CD14-positive monocyte (primary cell): Measurements from ENCODE around the gene FKBP4. TPM values are rescaled to one million over a fixed set of nuclear protein-coding genes. Genes with fewer than 3 reads are reported as not detected.
A peak's percentile ranks its signal among the peaks of the same experiment; 100 is the strongest.

ENCODE experiments used
- DNase-seq, 3 donors: peaks; one replicate each; pipeline ENCODE4 v3.0.0-alpha.2; 2011 to 2022
- H2AFZ ChIP-seq: 2 replicates; pipeline ENCODE4 v1.6.0; 2012; ENCODE audit warnings: mild to moderate bottlenecking, low read depth, low read length, inconsistent platforms; ENCODE audit not compliant: insufficient read depth, poor library complexity, severe bottlenecking
- H3K27ac ChIP-seq, 2 donors: 1 replicate in 1 of 2; 2 replicates in 1 of 2; pipeline ENCODE4 v1.5.1; 2012 to 2013; ENCODE audit warnings: low read length in 2 of 2, control low read depth in 1 of 2, inconsistent platforms in 1 of 2, low read depth in 1 of 2, mild to moderate bottlenecking in 1 of 2
- H3K27me3 ChIP-seq, 2 donors: one replicate each; pipeline versions ENCODE4 v1.6.0 to v1.6.1; 2011 to 2013; ENCODE audit warnings: low read length in 2 of 2; ENCODE audit not compliant: control insufficient read depth in 2 of 2, insufficient read depth in 2 of 2
- H3K36me3 ChIP-seq, 2 donors: replicated peaks in 1 of 2; 1 replicate in 1 of 2; 2 replicates in 1 of 2; pipeline versions ENCODE4 v1.5.1 to v1.6.1; 2012 to 2013; ENCODE audit warnings: low read length in 2 of 2, control low read depth in 1 of 2, inconsistent platforms in 1 of 2, mild to moderate bottlenecking in 1 of 2; ENCODE audit not compliant: insufficient read depth in 2 of 2, control insufficient read depth in 1 of 2
- H3K4me1 ChIP-seq, 2 donors: 1 replicate in 1 of 2; 2 replicates in 1 of 2; pipeline versions ENCODE4 v1.5.1 to v1.6.1; 2012 to 2013; ENCODE audit warnings: low read length in 2 of 2, control low read depth in 1 of 2, inconsistent platforms in 1 of 2, mild to moderate bottlenecking in 1 of 2, moderate library complexity in 1 of 2; ENCODE audit not compliant: insufficient read depth in 2 of 2, control insufficient read depth in 1 of 2
- H3K4me2 ChIP-seq: replicated peaks from 2 replicates; pipeline ENCODE3; 2012; ENCODE audit warnings: low read length, moderate library complexity, mild to moderate bottlenecking; ENCODE audit not compliant: poor library complexity, severe bottlenecking; ENCODE audit errors: extremely low read depth
- H3K4me3 ChIP-seq, 3 experiments: fragments of 200-600 bp in 1 of 3; sonication (generic) in 1 of 3; replicated peaks in 1 of 3; 1 replicate in 2 of 3; 2 replicates in 1 of 3; pipeline ENCODE4 v1.5.1; 2011 to 2013; ENCODE audit warnings: low read length in 3 of 3, mild to moderate bottlenecking in 3 of 3, control low read depth in 2 of 3, low read depth in 2 of 3, inconsistent platforms in 1 of 3, moderate library complexity in 1 of 3
- H3K79me2 ChIP-seq: 2 replicates; pipeline ENCODE4 v1.6.0; 2012; ENCODE audit warnings: mild to moderate bottlenecking, control low read depth, inconsistent platforms, low read length, moderate library complexity; ENCODE audit not compliant: insufficient read depth
- H3K9ac ChIP-seq: 2 replicates; pipeline ENCODE4 v1.6.0; 2017; ENCODE audit warnings: low read length, mild to moderate bottlenecking; ENCODE audit not compliant: insufficient read depth, poor library complexity, severe bottlenecking
- H3K9me3 ChIP-seq, 2 donors: replicated peaks in 1 of 2; 1 replicate in 1 of 2; 2 replicates in 1 of 2; pipeline versions ENCODE4 v1.5.1 to v1.6.1; 2012 to 2013; ENCODE audit warnings: low read length in 2 of 2, control low read depth in 1 of 2; ENCODE audit not compliant: control insufficient read depth in 1 of 2, insufficient read depth in 1 of 2
- H4K20me1 ChIP-seq: 2 replicates; pipeline ENCODE4 v1.6.0; 2012; ENCODE audit warnings: mild to moderate bottlenecking, low read length, control low read depth, moderate library complexity; ENCODE audit not compliant: insufficient read depth
- H3K27ac Mint-ChIP-seq, 7 donors: one replicate each; pipeline ENCODE4 v1.8.0; 2020; ENCODE audit warnings: mild to moderate bottlenecking in 7 of 7, mixed read lengths in 7 of 7, moderate library complexity in 6 of 7, inconsistent platforms in 2 of 7
- H3K27me3 Mint-ChIP-seq, 3 donors: one replicate each; pipeline ENCODE4 v1.8.0; 2021 to 2022; ENCODE audit warnings: low read depth in 3 of 3, mild to moderate bottlenecking in 3 of 3, mixed read lengths in 3 of 3, moderate library complexity in 3 of 3, inconsistent platforms in 1 of 3
- H3K36me3 Mint-ChIP-seq, 2 donors: one replicate each; pipeline ENCODE4 v1.8.0; 2020; ENCODE audit warnings: mixed read lengths in 2 of 2, inconsistent platforms in 1 of 2, mild to moderate bottlenecking in 1 of 2
- H3K4me1 Mint-ChIP-seq: one replicate; pipeline ENCODE4 v1.8.0; 2020; ENCODE audit warnings: mild to moderate bottlenecking, mixed read lengths
- H3K4me3 Mint-ChIP-seq, 2 donors: one replicate each; pipeline ENCODE4 v1.8.0; 2020; ENCODE audit warnings: mild to moderate bottlenecking in 2 of 2, mixed read lengths in 2 of 2, moderate library complexity in 1 of 2
- H3K9me3 Mint-ChIP-seq, 7 donors: one replicate each; pipeline ENCODE4 v1.8.0; 2020 to 2022; ENCODE audit warnings: mixed read lengths in 7 of 7, mild to moderate bottlenecking in 6 of 7, moderate library complexity in 6 of 7, inconsistent platforms in 2 of 7
- CTCF ChIP-seq: fragments of 200-600 bp; IDR thresholded peaks from one replicate; pipeline ENCODE4 v1.8.0; 2022; ENCODE audit warnings: antibody characterized with exemption, mild to moderate bottlenecking
- WGBS: methylation state at CpG from one replicate; pipeline ENCODE4 v1.1.5; 2013; ENCODE audit warnings: missing lambda C conversion rate; ENCODE audit not compliant: insufficient coverage; 5-methylcytosine and 5-hydroxymethylcytosine counted together
- intact Hi-C, 2 donors: fragments of 100-400 bp; cut with micrococcal nuclease; formaldehyde crosslinking; loops; one replicate each; pipeline versions ENCODE4 v1.15.0 to v1.15.1; 2023
- polyA plus RNA-seq, 3 donors: library from polyadenylated mRNA; depleted of rRNA in 1 of 3; unstranded in 2 of 3; stranded (reverse) in 1 of 3; fragments of 300-500 nt in 2 of 3; fragments of >200 nt in 1 of 3; fragmentation: Illumina TruSeq in 2 of 3; gene quantifications; 1 replicate in 2 of 3; 2 replicates in 1 of 3; pipeline ENCODE4 v1.2.3, GENCODE V29; 2012 to 2021

The FKBP4 gene
- polyA plus RNA-seq, 3 donors: 19.3 to 22.1 (median 20.1) TPM

DNA sequence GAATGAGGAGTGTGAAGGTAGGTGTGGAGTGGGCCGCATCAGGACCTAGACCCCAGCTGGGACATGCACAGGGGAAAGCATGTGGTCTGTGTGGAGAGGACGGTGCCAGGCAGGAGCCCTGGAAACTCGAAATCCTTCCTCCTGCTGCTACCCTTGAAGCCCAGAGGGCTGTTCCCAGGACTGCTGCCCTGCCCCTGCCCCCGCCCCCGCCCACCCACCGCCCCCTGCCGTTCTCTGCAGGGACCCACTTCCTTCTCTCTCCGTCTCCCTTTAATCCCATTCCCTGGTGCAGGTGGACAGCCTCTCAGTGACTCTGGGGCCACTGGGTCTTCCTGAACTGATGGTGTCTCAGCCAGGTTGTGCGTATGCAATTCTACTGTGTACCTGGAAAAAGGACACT, 25.7 kb downstream of the FKBP4 start:
- Histone ChIP-seq H3K79me2 (peaks cover 4% of the 10 kb centered on the region), H4K20me1 (peaks cover 3% of the 10 kb centered on the region), H2AFZ (no peak overlapping the region), H3K27me3 (no peaks in the 10 kb centered on the region), H3K4me1 (no peaks in the 10 kb centered on the region), H3K4me2 (no peak overlapping the region), H3K9me3 (no peaks in the 10 kb centered on the region), H3K4me3 (no peak overlapping the region), H3K36me3 (peaks cover 82 to 96% of the 10 kb centered on the region in 2 donors), H3K9ac (no peak overlapping the region), H3K27ac (no peak overlapping the region)
- H3K4me3 Mint-ChIP-seq: no peak overlapping the region
- H3K36me3 Mint-ChIP-seq: peaks cover 80 to 98% of the 10 kb centered on the region in 2 donors
- no peak for TF ChIP-seq CTCF
- no peak for DNase-seq
- intact Hi-C loops: no loop called here
- no peaks in the 10 kb centered on the region for H3K27me3 Mint-ChIP-seq
- 100% methylated on average over 2 of the region's 9 CpGs for WGBS
- no peaks in the 10 kb centered on the region for H3K4me1 Mint-ChIP-seq
- no peak overlapping the region for H3K27ac Mint-ChIP-seq
- no peaks in the 10 kb centered on the region for H3K9me3 Mint-ChIP-seq

DNA sequence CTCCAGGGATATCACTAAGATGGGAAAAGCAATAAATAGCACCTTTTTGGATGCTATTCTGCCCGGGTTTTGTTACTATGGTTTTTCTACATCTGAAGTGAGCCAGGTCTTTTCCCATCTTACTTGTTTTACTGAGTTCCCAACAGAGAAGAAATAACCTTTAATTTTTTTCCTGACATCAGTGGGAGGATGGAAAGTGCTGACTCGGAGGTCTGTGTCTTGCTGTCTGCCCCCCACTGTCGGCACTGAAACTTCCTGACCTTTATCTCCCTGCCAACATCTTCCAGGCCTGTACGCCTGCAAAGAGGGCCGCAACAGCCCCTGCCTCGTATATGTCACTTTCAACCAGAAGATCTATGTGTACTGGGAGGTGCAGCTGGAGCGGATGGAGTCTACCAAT, 28.7 kb downstream of the FKBP4 start:
- Histone ChIP-seq H2AFZ (no peak overlapping the region), H3K9ac (no peak overlapping the region), H3K27me3 (no peaks in the 10 kb centered on the region), H3K4me1 (no peaks in the 10 kb centered on the region), H3K27ac (no peak overlapping the region), H4K20me1 (no peaks in the 10 kb centered on the region), H3K4me2 (no peak overlapping the region), H3K36me3 (peaks cover 94 to 98% of the 10 kb centered on the region in 2 donors), H3K4me3 (no peak overlapping the region), H3K9me3 (no peaks in the 10 kb centered on the region), H3K79me2 (no peaks in the 10 kb centered on the region)
- Mint-ChIP-seq H3K36me3 (peaks cover 89 to 99% of the 10 kb centered on the region in 2 donors), H3K27me3 (no peaks in the 10 kb centered on the region), H3K9me3 (no peaks in the 10 kb centered on the region), H3K4me1 (no peaks in the 10 kb centered on the region), H3K4me3 (no peak overlapping the region), H3K27ac (peak overlapping the region in 2 of 7 donors; percentile 15 to 31)
- DNase-seq: no peak
- WGBS: 100% methylated on average over 4 of the region's 7 CpGs
- TF ChIP-seq CTCF: no peak
- intact Hi-C loops: no loop called here
